Prostate gland (tissue), 2 donors: Measurements from ENCODE around the gene B4GALNT4.

Experiments
- POLR2A ChIP-seq: fragments of 450-650 bp; IDR thresholded peaks from one replicate; pipeline ENCODE4 v1.6.1; 2016; ENCODE audit warnings: antibody characterized with exemption, mild to moderate bottlenecking
- POLR2AphosphoS5 ChIP-seq: sonication (generic); formaldehyde crosslinking; IDR thresholded peaks from one replicate; pipeline ENCODE4 v1.6.1; 2017; ENCODE audit warnings: antibody characterized with exemption
- TF ChIP-seq, protein P1 (sequence below), 4 experiments: fragments of 200-600 bp in 2 of 4; fragments of 450-650 bp in 2 of 4; sonication (generic) in 2 of 4; IDR thresholded peaks; 1 replicate in 3 of 4; 2 replicates in 1 of 4; pipeline ENCODE4 v1.5.1; 2016 to 2019; ENCODE audit warnings: antibody characterized with exemption in 4 of 4, mild to moderate bottlenecking in 2 of 4, moderate library complexity in 2 of 4

DNA sequence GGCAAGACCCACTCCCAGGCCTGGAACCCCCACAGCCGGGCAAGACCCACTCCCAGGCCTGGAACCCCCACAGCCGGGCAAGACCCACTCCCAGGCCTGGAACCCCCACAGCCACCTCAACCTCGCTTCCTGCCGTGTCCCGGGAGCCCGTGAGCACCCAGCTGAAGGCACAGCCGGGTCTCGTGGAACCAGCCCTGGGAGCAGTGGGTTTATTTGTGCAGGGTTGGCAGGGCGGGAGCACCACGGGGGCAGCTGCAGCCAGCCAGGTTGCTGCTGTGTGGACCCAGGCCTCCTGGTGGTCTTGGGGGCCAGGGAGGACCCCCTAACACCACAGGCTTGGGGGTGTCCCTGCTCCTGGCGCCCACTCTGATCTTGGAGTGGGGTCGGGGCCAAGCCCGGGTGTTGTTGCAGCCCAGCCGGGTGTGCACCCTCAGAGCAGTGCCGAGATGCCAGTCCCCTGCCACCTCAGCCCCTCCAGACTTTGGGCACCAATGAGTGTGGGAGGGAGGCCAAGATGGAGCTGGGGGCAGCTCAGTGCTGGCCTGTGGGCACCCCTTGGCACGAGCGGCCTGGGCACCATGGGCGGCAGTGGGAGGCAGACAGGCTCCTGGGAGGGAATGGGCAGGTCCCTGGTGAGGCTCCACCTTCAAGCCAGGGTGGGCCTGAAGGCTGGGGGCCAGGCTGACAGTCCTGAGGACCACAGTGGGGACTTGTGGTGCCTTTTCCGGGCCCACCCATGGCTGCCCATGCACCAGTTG lies 16.5 kb downstream of the B4GALNT4 start:
- TF ChIP-seq, protein P1, sequence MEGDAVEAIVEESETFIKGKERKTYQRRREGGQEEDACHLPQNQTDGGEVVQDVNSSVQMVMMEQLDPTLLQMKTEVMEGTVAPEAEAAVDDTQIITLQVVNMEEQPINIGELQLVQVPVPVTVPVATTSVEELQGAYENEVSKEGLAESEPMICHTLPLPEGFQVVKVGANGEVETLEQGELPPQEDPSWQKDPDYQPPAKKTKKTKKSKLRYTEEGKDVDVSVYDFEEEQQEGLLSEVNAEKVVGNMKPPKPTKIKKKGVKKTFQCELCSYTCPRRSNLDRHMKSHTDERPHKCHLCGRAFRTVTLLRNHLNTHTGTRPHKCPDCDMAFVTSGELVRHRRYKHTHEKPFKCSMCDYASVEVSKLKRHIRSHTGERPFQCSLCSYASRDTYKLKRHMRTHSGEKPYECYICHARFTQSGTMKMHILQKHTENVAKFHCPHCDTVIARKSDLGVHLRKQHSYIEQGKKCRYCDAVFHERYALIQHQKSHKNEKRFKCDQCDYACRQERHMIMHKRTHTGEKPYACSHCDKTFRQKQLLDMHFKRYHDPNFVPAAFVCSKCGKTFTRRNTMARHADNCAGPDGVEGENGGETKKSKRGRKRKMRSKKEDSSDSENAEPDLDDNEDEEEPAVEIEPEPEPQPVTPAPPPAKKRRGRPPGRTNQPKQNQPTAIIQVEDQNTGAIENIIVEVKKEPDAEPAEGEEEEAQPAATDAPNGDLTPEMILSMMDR (IDR thresholded peaks at IDR 0.05): no peak
- TF ChIP-seq POLR2AphosphoS5 (no peak), POLR2A (no peak)
